EH (cell line): ENCODE data around the gene ZNF710.

Source experiments
- DNase-seq: peaks from one replicate; pipeline ENCODE4 v3.0.0-alpha.2; 2015; ENCODE audit warnings: low read depth

Gene ZNF710

GRCh38 chr15:90039996-90040395 is 38.9 kb downstream of the ZNF710 start:
- peak; percentile 24 for DNase-seq

GRCh38 chr15:90040618-90041017 is 39.5 kb downstream of the ZNF710 start:
- DNase-seq, result no peak

GRCh38 chr15:90042356-90042755 is 41.2 kb downstream of the ZNF710 start:
- DNase-seq, result no peak

- no peak for DNase-seq
Observed at GRCh38 chr15:90042766-90043529, 41.8 kb downstream of the ZNF710 start.

- no peak for DNase-seq
Observed at GRCh38 chr15:90043530-90044010, 42.4 kb downstream of the ZNF710 start.

- no peak for DNase-seq
Observed at GRCh38 chr15:90044191-90044590, 43.1 kb downstream of the ZNF710 start.

GRCh38 chr15:90044916-90045371 is 43.8 kb downstream of the ZNF710 start:
- DNase-seq, result no peak

GRCh38 chr15:90046289-90046688 is 45.2 kb downstream of the ZNF710 start:
- no peak for DNase-seq

GRCh38 chr15:90046911-90047392 is 45.8 kb downstream of the ZNF710 start:
- no peak for DNase-seq

- no peak for DNase-seq
Observed at GRCh38 chr15:90047956-90048575, 46.9 kb downstream of the ZNF710 start.

- DNase-seq, result no peak
Observed at GRCh38 chr15:90049030-90049429, 47.9 kb downstream of the ZNF710 start.

GRCh38 chr15:90049666-90050604 is 48.8 kb downstream of the ZNF710 start:
- DNase-seq, result no peak

- no peak for DNase-seq
Observed at GRCh38 chr15:90051874-90052273, 50.8 kb downstream of the ZNF710 start.

GRCh38 chr15:90053685-90054466 is 52.8 kb downstream of the ZNF710 start:
- no peak for DNase-seq

- no peak for DNase-seq
Observed at GRCh38 chr15:90054618-90055097, 53.5 kb downstream of the ZNF710 start.

- no peak for DNase-seq
Observed at GRCh38 chr15:90055182-90055581, 54.1 kb downstream of the ZNF710 start.

GRCh38 chr15:90056529-90056928 is 55.4 kb downstream of the ZNF710 start:
- no peak for DNase-seq

GRCh38 chr15:90058308-90058707 is 57.2 kb downstream of the ZNF710 start:
- DNase-seq, result no peak

GRCh38 chr15:90058775-90059174 is 57.7 kb downstream of the ZNF710 start:
- DNase-seq, result no peak

GRCh38 chr15:90059208-90059985 is 58.3 kb downstream of the ZNF710 start:
- no peak for DNase-seq
